Fibroblast of lung (primary cell): ENCODE measurements around the gene PPIF. TPM values are rescaled to one million over a fixed set of nuclear protein-coding genes. Genes with fewer than 3 reads are reported as not detected.
A peak's percentile ranks its signal among the peaks of the same experiment; 100 is the strongest.

Experiments used
- DNase-seq, 2 donors: peaks; one replicate each; pipeline versions ENCODE4 v3.0.0 to v3.0.0-alpha.2; 2010; ENCODE audit warnings: low read depth in 2 of 2
- H2AFZ ChIP-seq: 2 replicates; pipeline ENCODE4 v1.5.1; 2012; ENCODE audit warnings: low read length, control low read depth, inconsistent platforms
- H3K27ac ChIP-seq: 2 replicates; pipeline ENCODE4 v1.5.1; 2011; ENCODE audit warnings: low read length, control low read depth; ENCODE audit not compliant: insufficient read depth
- H3K27me3 ChIP-seq: 2 replicates; pipeline ENCODE4 v1.5.1; 2011; ENCODE audit warnings: mild to moderate bottlenecking, low read length; ENCODE audit not compliant: control insufficient read depth, insufficient read depth
- H3K36me3 ChIP-seq: 2 replicates; pipeline ENCODE4 v1.5.1; 2011; ENCODE audit warnings: low read length; ENCODE audit not compliant: control insufficient read depth, insufficient read depth
- H3K4me1 ChIP-seq: 2 replicates; pipeline ENCODE4 v1.5.1; 2011; ENCODE audit warnings: low read length; ENCODE audit not compliant: control insufficient read depth, insufficient read depth; ENCODE audit errors: extremely low read depth
- H3K4me2 ChIP-seq: 2 replicates; pipeline ENCODE4 v1.5.1; 2011; ENCODE audit warnings: low read length, control low read depth; ENCODE audit not compliant: insufficient read depth; ENCODE audit errors: extremely low read depth
- H3K4me3 ChIP-seq, 4 experiments: fragments of 200-600 bp in 1 of 4; sonication (generic) in 1 of 4; replicated peaks in 1 of 4; 2 replicates each; pipeline ENCODE4 v1.5.1; 2011 to 2016; ENCODE audit warnings: low read length in 4 of 4, low read depth in 3 of 4, mild to moderate bottlenecking in 3 of 4, control low read depth in 2 of 4, inconsistent platforms in 1 of 4, mixed read lengths in 1 of 4; ENCODE audit not compliant: insufficient read depth in 1 of 4; ENCODE audit errors: control extremely low read depth in 1 of 4
- H3K79me2 ChIP-seq: 2 replicates; pipeline ENCODE4 v1.5.1; 2012; ENCODE audit warnings: mild to moderate bottlenecking, low read length, inconsistent platforms; ENCODE audit not compliant: control insufficient read depth, insufficient read depth
- H3K9ac ChIP-seq: 2 replicates; pipeline ENCODE4 v1.5.1; 2011; ENCODE audit warnings: mild to moderate bottlenecking, low read length, control low read depth; ENCODE audit not compliant: insufficient read depth
- H3K9me3 ChIP-seq: 2 replicates; pipeline ENCODE4 v1.5.1; 2012; ENCODE audit warnings: low read depth, low read length; ENCODE audit not compliant: control insufficient read depth, insufficient read depth
- H4K20me1 ChIP-seq: 2 replicates; pipeline ENCODE4 v1.5.1; 2011; ENCODE audit warnings: low read length; ENCODE audit not compliant: control insufficient read depth, insufficient read depth; ENCODE audit errors: extremely low read depth
- EZH2 ChIP-seq: IDR thresholded peaks from 2 replicates; pipeline ENCODE4 v1.5.1; 2012; ENCODE audit warnings: low read length, control low read depth, mild to moderate bottlenecking; ENCODE audit errors: missing control alignments
- polyA plus RNA-seq, 2 donors: library from polyadenylated mRNA; depleted of rRNA in 1 of 2; stranded (reverse) in 1 of 2; unstranded in 1 of 2; fragments of >200 nt; gene quantifications; 2 replicates each; pipeline ENCODE4 v1.2.1, GENCODE V29; 2011 to 2012; ENCODE audit warnings: missing spikeins in 1 of 2
- total RNA-seq: library from RNA; depleted of rRNA; stranded (reverse); fragments of >200 nt; gene quantifications from 2 replicates; pipeline ENCODE4 v1.2.1, GENCODE V29; 2014
- TF ChIP-seq, protein P1 (sequence below), 2 donors: IDR thresholded peaks in 1 of 2; conservative IDR thresholded peaks in 1 of 2; 1 replicate in 1 of 2; 2 replicates in 1 of 2; pipeline ENCODE4 v1.5.1; 2011 to 2012; ENCODE audit warnings: low read length in 2 of 2, control low read depth in 1 of 2, inconsistent platforms in 1 of 2, low read depth in 1 of 2, mild to moderate bottlenecking in 1 of 2

PPIF gene
- total and polyA plus RNA-seq, 2 donors (not counting 1 experiment from before 2014, with no cell fraction given), result 18.7 to 63.0 TPM

DNA sequence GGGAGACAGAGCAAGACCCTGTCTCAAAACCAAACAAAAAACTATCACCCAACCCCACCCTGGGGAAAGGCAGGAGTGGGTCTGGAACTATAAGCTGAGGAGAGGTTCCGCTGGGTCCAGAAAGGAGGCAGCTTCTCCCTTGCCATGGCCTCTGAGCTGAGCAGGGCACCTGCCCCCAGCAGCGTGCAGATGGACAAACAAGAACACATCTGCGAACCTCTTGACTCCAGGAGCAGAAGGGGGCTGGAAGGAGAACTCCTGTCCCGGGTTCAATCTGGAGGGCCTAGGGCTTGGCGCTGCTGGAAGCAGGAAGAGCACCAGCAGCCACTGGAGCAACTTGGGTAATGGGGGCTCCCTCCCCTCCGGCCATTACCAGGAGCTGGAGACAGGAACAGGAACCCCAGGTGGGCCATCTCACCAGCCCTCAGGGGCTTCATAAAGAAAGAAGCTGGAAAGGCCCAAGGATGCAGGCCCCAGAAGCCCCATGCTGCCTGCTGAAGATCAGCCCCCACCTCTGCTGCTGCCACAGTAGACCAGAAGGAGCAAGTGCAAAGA lies 19.0 kb upstream of the PPIF start:
- Histone ChIP-seq H2AFZ (no peak overlapping the region), H3K4me2 (no peak overlapping the region), H3K27me3 (no peaks in the 10 kb centered on the region), H3K36me3 (no peaks in the 10 kb centered on the region), H3K4me1 (peaks cover 4% of the 10 kb centered on the region), H3K4me3 (no peak overlapping the region), H3K27ac (no peak overlapping the region), H3K9ac (no peak overlapping the region), H3K79me2 (no peaks in the 10 kb centered on the region), H4K20me1 (no peaks in the 10 kb centered on the region), H3K9me3 (no peaks in the 10 kb centered on the region)
- no peak for TF ChIP-seq EZH2
- TF ChIP-seq, protein P1, sequence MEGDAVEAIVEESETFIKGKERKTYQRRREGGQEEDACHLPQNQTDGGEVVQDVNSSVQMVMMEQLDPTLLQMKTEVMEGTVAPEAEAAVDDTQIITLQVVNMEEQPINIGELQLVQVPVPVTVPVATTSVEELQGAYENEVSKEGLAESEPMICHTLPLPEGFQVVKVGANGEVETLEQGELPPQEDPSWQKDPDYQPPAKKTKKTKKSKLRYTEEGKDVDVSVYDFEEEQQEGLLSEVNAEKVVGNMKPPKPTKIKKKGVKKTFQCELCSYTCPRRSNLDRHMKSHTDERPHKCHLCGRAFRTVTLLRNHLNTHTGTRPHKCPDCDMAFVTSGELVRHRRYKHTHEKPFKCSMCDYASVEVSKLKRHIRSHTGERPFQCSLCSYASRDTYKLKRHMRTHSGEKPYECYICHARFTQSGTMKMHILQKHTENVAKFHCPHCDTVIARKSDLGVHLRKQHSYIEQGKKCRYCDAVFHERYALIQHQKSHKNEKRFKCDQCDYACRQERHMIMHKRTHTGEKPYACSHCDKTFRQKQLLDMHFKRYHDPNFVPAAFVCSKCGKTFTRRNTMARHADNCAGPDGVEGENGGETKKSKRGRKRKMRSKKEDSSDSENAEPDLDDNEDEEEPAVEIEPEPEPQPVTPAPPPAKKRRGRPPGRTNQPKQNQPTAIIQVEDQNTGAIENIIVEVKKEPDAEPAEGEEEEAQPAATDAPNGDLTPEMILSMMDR (conservative IDR thresholded peaks at IDR 0.05 in 1 of 2, IDR thresholded peaks at IDR 0.05 in 1 of 2; ENCODE audit: low read depth in 1 of 2, low read length in 2 of 2), result no peak
- DNase-seq, result no peak

DNA sequence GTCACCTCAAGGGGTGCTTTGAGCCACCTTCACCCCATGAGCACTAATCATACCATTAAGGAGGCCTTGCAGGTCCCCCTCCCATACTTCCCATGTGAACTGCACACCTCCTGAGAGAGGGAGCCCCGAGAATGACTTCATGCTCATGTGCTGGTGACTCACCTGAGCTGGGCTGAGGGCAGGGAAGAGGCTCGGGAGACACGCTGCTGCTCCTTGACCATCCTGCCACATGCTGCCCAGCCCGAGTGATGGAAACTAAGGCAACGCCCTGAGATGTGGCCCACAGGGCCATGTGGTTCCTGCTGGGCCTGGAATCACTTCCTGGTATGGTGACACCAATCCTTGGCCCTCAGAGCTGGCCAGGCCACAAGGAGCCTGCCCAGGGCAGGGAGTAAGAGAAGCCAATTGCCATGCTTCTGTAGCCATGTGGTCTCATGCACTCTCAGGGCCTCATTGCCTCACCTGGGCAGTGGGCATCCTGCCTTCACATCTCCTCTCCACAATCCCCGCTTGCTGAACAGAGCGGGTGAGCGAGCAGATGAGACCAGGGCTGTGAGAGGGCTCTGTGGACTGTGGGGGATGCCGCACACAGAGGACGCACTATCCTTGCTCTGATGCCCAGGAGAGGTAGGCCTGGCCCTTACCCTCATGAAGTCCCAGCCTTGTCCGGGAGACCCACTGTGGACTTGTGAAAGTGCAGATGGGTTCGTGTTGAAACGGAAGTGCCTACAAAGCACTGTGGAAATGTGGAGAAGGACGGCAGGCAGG lies 18.3 kb upstream of the PPIF start:
- H3K4me3 ChIP-seq, result no peak overlapping the region
- H2AFZ ChIP-seq, result no peak overlapping the region
- no peaks in the 10 kb centered on the region for H3K79me2 ChIP-seq
- no peaks in the 10 kb centered on the region for H3K9me3 ChIP-seq
- no peak overlapping the region for H3K27ac ChIP-seq
- H3K36me3 ChIP-seq, result no peaks in the 10 kb centered on the region
- peak in 1 of 2 donors; percentile 55 for DNase-seq
- TF ChIP-seq EZH2, result no peak
- TF ChIP-seq, protein P1 (conservative IDR thresholded peaks at IDR 0.05 in 1 of 2, IDR thresholded peaks at IDR 0.05 in 1 of 2; ENCODE audit: low read depth in 1 of 2, low read length in 2 of 2), result no peak
- H3K4me2 ChIP-seq, result no peak overlapping the region
- H3K4me1 ChIP-seq, result peaks cover 2% of the 10 kb centered on the region
- no peaks in the 10 kb centered on the region for H4K20me1 ChIP-seq
- H3K27me3 ChIP-seq, result no peaks in the 10 kb centered on the region
- no peak overlapping the region for H3K9ac ChIP-seq

DNA sequence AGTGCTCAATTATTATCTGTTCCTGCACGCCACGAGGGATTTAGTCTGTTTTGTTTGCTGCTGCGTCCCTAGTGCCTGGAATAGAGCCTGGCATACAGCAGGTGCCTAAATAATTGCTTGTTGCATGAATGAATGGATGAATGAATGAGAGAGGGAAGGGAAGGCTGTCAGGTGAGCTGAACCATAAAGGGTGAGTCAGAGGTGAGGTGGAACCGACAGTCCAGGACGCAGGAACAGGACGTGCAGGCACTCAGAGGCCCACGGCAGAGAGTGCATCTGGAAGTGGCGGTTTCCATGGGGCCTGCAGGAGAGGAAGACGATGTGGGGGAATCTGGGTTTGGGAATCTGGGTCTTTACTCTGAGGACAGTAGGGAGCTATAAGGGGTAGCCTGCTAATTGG lies 17.7 kb upstream of the PPIF start:
- Histone ChIP-seq H3K36me3 (no peaks in the 10 kb centered on the region), H3K9me3 (no peaks in the 10 kb centered on the region), H3K4me3 (no peak overlapping the region), H3K9ac (no peak overlapping the region), H3K27me3 (no peaks in the 10 kb centered on the region), H3K27ac (no peak overlapping the region), H3K4me2 (no peak overlapping the region), H3K79me2 (no peaks in the 10 kb centered on the region), H2AFZ (no peak overlapping the region), H4K20me1 (no peaks in the 10 kb centered on the region), H3K4me1 (peaks cover 2% of the 10 kb centered on the region)
- TF ChIP-seq, protein P1 (conservative IDR thresholded peaks at IDR 0.05 in 1 of 2, IDR thresholded peaks at IDR 0.05 in 1 of 2; ENCODE audit: low read depth in 1 of 2, low read length in 2 of 2), result no peak
- TF ChIP-seq EZH2, result no peak
- DNase-seq, result no peak
